CD4-positive, alpha-beta T cell treated with Interleukin-4 for 1 hour (primary cell): ENCODE data around the gene OR5AC2.
A peak's percentile ranks its signal among the peaks of the same experiment; 100 is the strongest.

ENCODE experiments used
- DNase-seq, 2 donors: peaks; one replicate each; pipeline ENCODE4 v3.0.0-alpha.2; 2020 to 2022

Gene OR5AC2

GRCh38 chr3:98086873-98087272, at the start of gene OR5AC2:
OR5AC2 (plus strand) TSS chr3:98087173; CDS start chr3:98087173, 0 bp downstream.
- no peak for DNase-seq

GRCh38 chr3:98038286-98038685, 48.7 kb upstream of the OR5AC2 start:
- no peak for DNase-seq

GRCh38 chr3:98038876-98039275, 48.1 kb upstream of the OR5AC2 start:
- DNase-seq: no peak

- DNase-seq: peak; percentile 78 to 89
Measured at GRCh38 chr3:98039322-98040024, 47.5 kb upstream of the OR5AC2 start.

GRCh38 chr3:98041350-98041749, 45.6 kb upstream of the OR5AC2 start:
- no peak for DNase-seq

- no peak for DNase-seq
Measured at GRCh38 chr3:98048586-98048985, 38.4 kb upstream of the OR5AC2 start.

GRCh38 chr3:98049271-98049670, 37.7 kb upstream of the OR5AC2 start:
- DNase-seq: no peak

GRCh38 chr3:98056035-98056434, 30.9 kb upstream of the OR5AC2 start:
- DNase-seq: no peak

- DNase-seq: no peak
Measured at GRCh38 chr3:98057631-98058030, 29.3 kb upstream of the OR5AC2 start.

GRCh38 chr3:98058244-98058960, 28.6 kb upstream of the OR5AC2 start:
- DNase-seq: no peak

GRCh38 chr3:98068824-98069223, 18.1 kb upstream of the OR5AC2 start:
- DNase-seq: no peak

GRCh38 chr3:98070840-98071239, 16.1 kb upstream of the OR5AC2 start:
- DNase-seq: no peak

GRCh38 chr3:98073486-98073885, 13.5 kb upstream of the OR5AC2 start:
- no peak for DNase-seq

- DNase-seq: no peak
Measured at GRCh38 chr3:98095882-98096281, 8.9 kb downstream of the OR5AC2 start.

- DNase-seq: no peak
Measured at GRCh38 chr3:98099848-98100247, 12.9 kb downstream of the OR5AC2 start.

GRCh38 chr3:98108162-98108561, 21.2 kb downstream of the OR5AC2 start:
- DNase-seq: no peak

GRCh38 chr3:98109807-98110549, 23.0 kb downstream of the OR5AC2 start:
- DNase-seq: no peak

- DNase-seq: no peak
Measured at GRCh38 chr3:98110550-98110908, 23.6 kb downstream of the OR5AC2 start.

GRCh38 chr3:98114264-98114663, 27.3 kb downstream of the OR5AC2 start:
- no peak for DNase-seq

GRCh38 chr3:98115717-98116116, 28.7 kb downstream of the OR5AC2 start:
- DNase-seq: no peak

- no peak for DNase-seq
Measured at GRCh38 chr3:98130421-98130820, 43.4 kb downstream of the OR5AC2 start, which contains the start of gene OR5H1. OR5H1 (plus strand) TSS chr3:98130721; CDS start chr3:98132698, 1,977 bp downstream.

GRCh38 chr3:98136631-98137030, 49.7 kb downstream of the OR5AC2 start:
- no peak for DNase-seq
